Putamen (tissue), 1 donor: Measurements from ENCODE around the gene IQCK.
"Not testable (repeated sequence)": the region's sequence is repeated elsewhere in the genome, so short reads cannot be mapped to it uniquely, and the experiment has no call there.

ENCODE experiments used
- DNase-seq: peaks from one replicate; pipeline ENCODE4 v3.0.0-alpha.2; 2016; ENCODE audit warnings: low spot score

IQCK gene

GRCh38 chr16:19760356-19761060 is 42.4 kb downstream of the IQCK start:
- DNase-seq = no peak

GRCh38 chr16:19765860-19766553 is 47.9 kb downstream of the IQCK start:
- DNase-seq = peak; percentile 91

GRCh38 chr16:19766554-19766884 is 48.4 kb downstream of the IQCK start:
- DNase-seq = no peak

GRCh38 chr16:19766988-19767387 is 48.9 kb downstream of the IQCK start:
- no peak for DNase-seq

GRCh38 chr16:19767497-19767896 is 49.4 kb downstream of the IQCK start:
- DNase-seq = no peak

- DNase-seq = no peak
Measured at GRCh38 chr16:19769239-19769638, 51.2 kb downstream of the IQCK start.

GRCh38 chr16:19771040-19771439 is 53.0 kb downstream of the IQCK start:
- DNase-seq = no peak

GRCh38 chr16:19771796-19772195 is 53.7 kb downstream of the IQCK start:
- DNase-seq = no peak

- DNase-seq = no peak
Measured at GRCh38 chr16:19774024-19774423, 56.0 kb downstream of the IQCK start.

- DNase-seq = no peak
Measured at GRCh38 chr16:19776147-19776546, 58.1 kb downstream of the IQCK start.

- no peak for DNase-seq
Measured at GRCh38 chr16:19776565-19776964, 58.5 kb downstream of the IQCK start.

- no peak for DNase-seq
Measured at GRCh38 chr16:19780321-19780720, 62.2 kb downstream of the IQCK start.

GRCh38 chr16:19781226-19781625 is 63.2 kb downstream of the IQCK start:
- DNase-seq = no peak

GRCh38 chr16:19783363-19784182 is 65.5 kb downstream of the IQCK start:
- DNase-seq = no peak

- no peak for DNase-seq
Measured at GRCh38 chr16:19784183-19784736, 66.2 kb downstream of the IQCK start.

GRCh38 chr16:19785081-19785480 is 67.0 kb downstream of the IQCK start:
- DNase-seq = no peak

GRCh38 chr16:19785512-19786130 is 67.5 kb downstream of the IQCK start:
- DNase-seq = peak; percentile 62

- not testable (repeated sequence) for DNase-seq
Measured at GRCh38 chr16:19801369-19801768, 83.3 kb downstream of the IQCK start.

GRCh38 chr16:19801824-19802223 is 83.8 kb downstream of the IQCK start:
- not testable (repeated sequence) for DNase-seq

- DNase-seq = no peak
Measured at GRCh38 chr16:19802612-19803011, 84.5 kb downstream of the IQCK start.

- DNase-seq = no peak
Measured at GRCh38 chr16:19804538-19805323, 86.7 kb downstream of the IQCK start.
